ENCODE measurements around the gene ANXA9.

ANXA9 gene

DNA sequence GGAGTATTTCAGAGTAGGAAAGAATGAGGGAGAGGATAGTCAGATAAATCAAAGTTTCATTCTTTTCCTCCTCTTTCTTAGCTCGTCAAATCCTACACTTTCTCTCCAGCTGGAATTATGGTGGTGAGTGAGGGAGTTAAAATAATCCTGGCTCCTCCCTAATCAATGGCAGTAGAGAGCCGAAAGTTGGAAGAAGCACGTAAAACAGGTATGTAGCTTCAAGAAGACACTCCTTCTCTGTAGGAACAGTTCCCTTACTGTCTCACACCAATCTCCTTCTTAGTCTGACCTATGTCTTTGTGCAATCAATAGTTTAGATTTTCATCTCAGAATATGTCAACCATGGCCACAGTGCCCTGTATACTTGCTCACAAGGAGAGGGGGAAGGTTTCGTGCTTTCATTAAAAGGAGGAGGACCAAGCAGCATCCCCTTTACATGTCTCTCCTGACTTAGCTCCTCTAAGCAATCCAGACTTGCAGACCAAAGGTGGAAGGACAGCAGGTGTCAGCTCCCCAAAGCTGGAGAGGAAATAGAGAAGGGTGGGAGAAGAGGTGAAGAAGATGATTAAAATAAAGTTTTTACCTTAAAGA, 23.7 kb downstream of the ANXA9 start:
- H3K9ac ChIP-seq (ENCODE audit: low read depth, low read length): peak overlapping the region; percentile 60
- peaks cover 27% of the 10 kb centered on the region for H3K4me1 ChIP-seq (ENCODE audit: insufficient read depth, low read length)
- H3K9me3 ChIP-seq (ENCODE audit: control insufficient read depth, insufficient read depth, low read length): no peaks in the 10 kb centered on the region
- H3K36me3 ChIP-seq (ENCODE audit: insufficient read depth, low read length): no peaks in the 10 kb centered on the region

GRCh38 chr1:151006327-151007052, 24.4 kb downstream of the ANXA9 start, which contains the start of gene MINDY1:
TSS of gene MINDY1 (minus strand) at chr1:151006902. CDS start at chr1:151002617, 4,285 bp downstream.
- no peaks in the 10 kb centered on the region for H3K36me3 ChIP-seq (ENCODE audit: insufficient read depth, low read length)
- peak within 1 kb of the TSS; percentile 60 for H3K9ac ChIP-seq (ENCODE audit: low read depth, low read length)
- H3K4me1 ChIP-seq (ENCODE audit: insufficient read depth, low read length): peaks cover 24% of the 10 kb centered on the region
- H3K9me3 ChIP-seq (ENCODE audit: control insufficient read depth, insufficient read depth, low read length): no peaks in the 10 kb centered on the region

GRCh38 chr1:151007853-151008243, 25.8 kb downstream of the ANXA9 start:
- peak overlapping the region; percentile 72; the same call in 1 of the 2 replicates for H3K9ac ChIP-seq (ENCODE audit: low read depth, low read length)
- H3K36me3 ChIP-seq (ENCODE audit: insufficient read depth, low read length): no peaks in the 10 kb centered on the region
- H3K9me3 ChIP-seq (ENCODE audit: control insufficient read depth, insufficient read depth, low read length): no peaks in the 10 kb centered on the region
- peaks cover 18% of the 10 kb centered on the region for H3K4me1 ChIP-seq (ENCODE audit: insufficient read depth, low read length)

GRCh38 chr1:151008244-151009205, 26.4 kb downstream of the ANXA9 start, which contains the start of gene PRUNE1:
TSS of gene PRUNE1 (plus strand) at chr1:151008449. CDS start at chr1:151008633, 184 bp downstream.
- H3K9ac ChIP-seq (ENCODE audit: low read depth, low read length): peak within 1 kb of the TSS; percentile 72
- peaks cover 18% of the 10 kb centered on the region for H3K4me1 ChIP-seq (ENCODE audit: insufficient read depth, low read length)
- H3K9me3 ChIP-seq (ENCODE audit: control insufficient read depth, insufficient read depth, low read length): no peaks in the 10 kb centered on the region
- H3K36me3 ChIP-seq (ENCODE audit: insufficient read depth, low read length): no peaks in the 10 kb centered on the region

- H3K9me3 ChIP-seq (ENCODE audit: control insufficient read depth, insufficient read depth, low read length): no peaks in the 10 kb centered on the region
- peak overlapping the region; percentile 72 for H3K9ac ChIP-seq (ENCODE audit: low read depth, low read length)
- H3K36me3 ChIP-seq (ENCODE audit: insufficient read depth, low read length): no peaks in the 10 kb centered on the region
- peaks cover 18% of the 10 kb centered on the region for H3K4me1 ChIP-seq (ENCODE audit: insufficient read depth, low read length)
Measured at GRCh38 chr1:151009206-151009587, 27.1 kb downstream of the ANXA9 start.

GRCh38 chr1:151009674-151010345, 27.7 kb downstream of the ANXA9 start:
- Histone ChIP-seq H3K4me1 (ENCODE audit: insufficient read depth, low read length) (peaks cover 18% of the 10 kb centered on the region), H3K9ac (ENCODE audit: low read depth, low read length) (peak overlapping the region; percentile 72), H3K36me3 (ENCODE audit: insufficient read depth, low read length) (no peaks in the 10 kb centered on the region), H3K9me3 (ENCODE audit: control insufficient read depth, insufficient read depth, low read length) (no peaks in the 10 kb centered on the region)

DNA sequence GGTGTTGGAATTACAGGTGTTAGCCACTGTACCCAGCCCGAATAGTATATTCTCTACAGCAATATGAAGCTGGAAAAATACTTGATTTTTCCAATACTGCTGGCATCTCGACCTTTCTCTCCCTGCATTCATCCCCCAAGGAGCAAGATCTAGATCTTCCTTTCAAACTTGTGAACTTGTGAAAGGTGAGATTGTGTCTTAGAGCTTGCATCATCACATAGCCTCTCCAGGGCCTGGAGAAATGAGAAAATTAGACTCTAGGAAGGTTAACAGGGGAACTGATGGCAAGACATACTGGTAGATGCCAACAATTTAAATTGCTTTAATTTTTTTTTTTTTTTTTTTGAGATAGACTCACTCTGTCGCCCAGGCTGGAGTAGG, 28.2 kb downstream of the ANXA9 start:
- no peaks in the 10 kb centered on the region for H3K36me3 ChIP-seq (ENCODE audit: insufficient read depth, low read length)
- H3K4me1 ChIP-seq (ENCODE audit: insufficient read depth, low read length): peaks cover 18% of the 10 kb centered on the region
- H3K9me3 ChIP-seq (ENCODE audit: control insufficient read depth, insufficient read depth, low read length): no peaks in the 10 kb centered on the region
- H3K9ac ChIP-seq (ENCODE audit: low read depth, low read length): no peak overlapping the region

DNA sequence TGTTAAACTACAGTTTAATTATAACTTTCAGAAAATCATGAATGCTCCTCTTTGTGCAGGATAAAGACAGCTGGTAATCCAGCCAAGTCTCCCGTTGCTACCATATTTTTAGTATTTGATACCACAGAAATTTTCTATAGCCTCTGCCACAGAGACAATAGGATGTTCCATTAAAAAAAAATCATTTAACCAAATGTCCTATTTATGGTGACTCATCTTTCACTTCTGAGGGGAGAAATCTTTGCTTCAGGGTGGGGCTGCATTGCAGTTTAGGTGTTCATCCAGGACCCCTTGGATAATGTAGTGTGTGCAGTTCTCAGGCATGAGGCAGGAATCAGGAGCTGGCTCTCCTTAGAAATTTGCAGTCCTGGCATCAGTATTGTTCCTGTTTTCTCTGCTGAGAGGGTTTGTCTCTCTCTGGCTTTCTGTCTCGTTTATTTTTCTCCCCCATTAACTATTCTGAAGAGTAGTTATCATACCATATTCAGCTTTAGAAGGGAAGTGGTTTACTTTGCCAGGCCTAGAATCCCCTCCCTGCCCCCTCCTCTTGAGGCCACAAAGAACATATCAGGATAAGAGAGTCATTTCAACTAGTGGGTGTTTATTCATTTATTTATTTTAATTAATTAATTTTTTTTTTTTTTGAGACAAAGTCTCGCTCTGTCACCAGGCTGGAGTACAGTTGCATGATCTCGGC, 29.2 kb downstream of the ANXA9 start:
- Histone ChIP-seq H3K9ac (ENCODE audit: low read depth, low read length) (no peak overlapping the region), H3K9me3 (ENCODE audit: control insufficient read depth, insufficient read depth, low read length) (no peaks in the 10 kb centered on the region), H3K4me1 (ENCODE audit: insufficient read depth, low read length) (peaks cover 11% of the 10 kb centered on the region; the same call in 1 of the 2 replicates), H3K36me3 (ENCODE audit: insufficient read depth, low read length) (no peaks in the 10 kb centered on the region)

DNA sequence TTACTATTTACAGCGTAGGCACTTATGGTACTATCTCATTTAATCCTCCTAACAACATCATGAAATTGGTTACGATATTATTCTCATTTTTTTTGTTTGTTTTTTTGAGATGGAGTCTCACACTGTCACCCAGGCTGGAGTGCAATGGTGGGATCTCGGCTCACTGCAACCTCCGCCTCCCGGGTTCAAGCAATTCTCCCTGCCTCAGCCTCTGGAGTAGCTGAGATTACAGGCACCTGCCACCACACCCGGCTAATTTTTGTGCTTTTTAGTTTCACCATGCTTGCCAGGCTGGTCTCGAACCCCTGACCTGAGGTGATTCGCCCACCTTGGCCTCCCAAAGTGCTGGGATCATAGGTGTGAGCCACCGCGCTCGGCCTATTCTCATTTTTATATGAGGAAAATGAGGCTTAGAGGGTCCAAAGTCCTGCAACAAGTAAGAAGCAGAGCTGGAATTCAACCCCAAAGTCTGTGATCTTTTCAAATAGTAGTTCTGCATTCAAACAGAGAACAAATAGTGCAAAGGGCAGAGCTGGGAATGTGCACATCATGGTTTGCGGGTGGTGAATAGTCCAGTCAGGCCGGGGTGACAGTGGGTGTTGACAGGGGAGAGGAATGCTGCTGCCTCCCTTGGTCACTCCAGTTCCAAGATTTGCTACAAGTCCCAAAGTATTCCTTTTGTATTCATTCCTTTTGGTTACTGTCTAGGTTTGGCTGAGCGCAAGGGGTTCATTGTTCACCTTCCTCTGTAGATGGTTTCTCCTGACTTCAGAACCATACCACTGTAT, 30.8 kb downstream of the ANXA9 start:
- Histone ChIP-seq H3K4me1 (ENCODE audit: insufficient read depth, low read length) (peaks cover 6% of the 10 kb centered on the region; the same call in 1 of the 2 replicates), H3K9me3 (ENCODE audit: control insufficient read depth, insufficient read depth, low read length) (no peaks in the 10 kb centered on the region), H3K36me3 (ENCODE audit: insufficient read depth, low read length) (peaks cover 4% of the 10 kb centered on the region; the same call in 1 of the 2 replicates), H3K9ac (ENCODE audit: low read depth, low read length) (no peak overlapping the region)

- no peaks in the 10 kb centered on the region for H3K9me3 ChIP-seq (ENCODE audit: control insufficient read depth, insufficient read depth, low read length)
- no peak overlapping the region for H3K9ac ChIP-seq (ENCODE audit: low read depth, low read length)
- peaks cover 4% of the 10 kb centered on the region; the same call in 1 of the 2 replicates for H3K4me1 ChIP-seq (ENCODE audit: insufficient read depth, low read length)
- H3K36me3 ChIP-seq (ENCODE audit: insufficient read depth, low read length): peaks cover 4% of the 10 kb centered on the region; the same call in 1 of the 2 replicates
Measured at GRCh38 chr1:151013518-151013917, 31.4 kb downstream of the ANXA9 start.

DNA sequence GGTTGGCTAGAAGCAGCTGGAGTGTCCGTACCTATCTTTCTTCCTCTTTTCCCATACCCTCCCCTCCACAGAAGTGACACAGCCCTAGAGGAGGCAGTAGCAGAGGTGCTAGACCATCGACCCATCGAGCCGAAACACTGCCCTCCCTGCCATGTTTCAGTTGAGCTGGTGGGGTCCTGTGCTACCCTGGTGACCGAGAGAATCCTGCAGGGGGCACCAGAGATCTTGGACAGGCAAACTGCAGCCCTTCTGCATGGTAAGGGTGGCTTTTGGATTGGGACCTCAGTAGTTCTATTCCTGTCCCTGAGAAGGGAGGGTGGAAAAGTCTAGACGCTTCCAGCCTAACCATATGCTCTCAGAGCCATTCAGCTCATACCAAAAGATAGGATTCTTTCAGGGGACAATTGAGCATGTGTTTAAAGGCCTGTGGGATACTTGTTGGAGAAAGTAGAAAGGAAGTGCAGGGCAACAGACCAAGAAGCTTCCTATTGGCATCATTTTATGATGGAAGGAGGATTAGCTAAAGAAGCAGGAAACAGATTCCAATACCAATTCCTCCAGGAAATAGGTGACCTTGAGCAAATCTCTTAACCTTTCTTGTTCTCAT, 42.6 kb downstream of the ANXA9 start:
- H3K4me1 ChIP-seq (ENCODE audit: insufficient read depth, low read length): no peaks in the 10 kb centered on the region
- H3K9me3 ChIP-seq (ENCODE audit: control insufficient read depth, insufficient read depth, low read length): no peaks in the 10 kb centered on the region
- no peak overlapping the region for H3K9ac ChIP-seq (ENCODE audit: low read depth, low read length)
- peaks cover 6% of the 10 kb centered on the region; the same call in 1 of the 2 replicates for H3K36me3 ChIP-seq (ENCODE audit: insufficient read depth, low read length)

- Histone ChIP-seq H3K36me3 (ENCODE audit: insufficient read depth, low read length) (peaks cover 6% of the 10 kb centered on the region; the same call in 1 of the 2 replicates), H3K4me1 (ENCODE audit: insufficient read depth, low read length) (no peaks in the 10 kb centered on the region), H3K9ac (ENCODE audit: low read depth, low read length) (no peak overlapping the region), H3K9me3 (ENCODE audit: control insufficient read depth, insufficient read depth, low read length) (no peaks in the 10 kb centered on the region)
Measured at GRCh38 chr1:151026460-151026859, 44.4 kb downstream of the ANXA9 start.
